HG03439 (cell line): ENCODE data around the gene FCN1.

Experiments
- ATAC-seq: cut with Tn5 transposase; IDR thresholded peaks from one replicate; pipeline ENCODE4 v1.9.1; 2021; ENCODE audit warnings: mild to moderate bottlenecking, moderate library complexity; ENCODE audit not compliant: unreplicated experiment

FCN1 gene

GRCh38 chr9:134880484-134881312 lies 37.0 kb downstream of the FCN1 start, which contains the start of gene FCN2:
Gene FCN2 (plus strand): TSS chr9:134880810. CDS start chr9:134880822, 12 bp downstream.
- no peak for ATAC-seq

- ATAC-seq = no peak
Observed at GRCh38 chr9:134879664-134880483, 37.8 kb downstream of the FCN1 start.

- ATAC-seq = no peak
Observed at GRCh38 chr9:134877541-134877940, 40.2 kb downstream of the FCN1 start.

GRCh38 chr9:134875371-134875770 lies 42.3 kb downstream of the FCN1 start:
- no peak for ATAC-seq

DNA sequence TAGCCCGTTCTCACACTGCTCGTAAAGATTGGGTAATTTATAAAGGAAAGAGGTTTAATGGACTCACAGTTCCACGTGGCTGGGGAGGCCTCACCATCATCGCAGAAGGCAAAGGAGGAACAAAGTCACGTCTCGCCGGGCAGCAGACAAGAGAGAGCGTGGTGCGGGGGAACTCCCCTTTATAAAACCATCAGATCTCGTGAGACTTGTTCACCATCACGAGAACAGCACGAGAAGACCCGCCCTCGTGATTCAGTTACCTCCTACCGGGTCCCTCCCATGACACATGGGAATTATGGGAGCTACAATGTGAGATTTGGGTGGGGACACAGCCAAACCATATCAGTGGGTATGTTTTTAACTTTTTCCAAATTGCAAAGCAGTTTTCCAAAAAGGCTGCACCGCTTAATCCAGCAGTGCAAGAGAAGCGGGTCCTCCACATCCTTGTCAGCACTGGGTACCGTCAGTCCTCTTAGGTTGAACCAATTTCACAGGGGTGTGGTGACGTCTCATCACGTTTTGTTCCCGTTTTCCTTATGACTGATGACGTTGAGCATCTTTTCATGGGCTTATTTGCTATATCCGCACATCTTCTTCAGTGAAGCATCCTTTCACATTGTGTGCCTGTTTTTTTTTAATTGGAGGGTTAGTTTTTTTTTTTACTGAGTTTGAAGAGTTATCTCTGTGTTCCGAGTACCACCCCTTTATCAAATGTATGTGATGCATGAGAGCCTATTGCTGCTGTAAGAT lies 45.1 kb downstream of the FCN1 start:
- ATAC-seq = no peak

- ATAC-seq = no peak
Observed at GRCh38 chr9:134871697-134872340, 45.9 kb downstream of the FCN1 start.

- no peak for ATAC-seq
Observed at GRCh38 chr9:134870746-134871662, 46.7 kb downstream of the FCN1 start.

GRCh38 chr9:134870301-134870694 lies 47.4 kb downstream of the FCN1 start:
- no peak for ATAC-seq

DNA sequence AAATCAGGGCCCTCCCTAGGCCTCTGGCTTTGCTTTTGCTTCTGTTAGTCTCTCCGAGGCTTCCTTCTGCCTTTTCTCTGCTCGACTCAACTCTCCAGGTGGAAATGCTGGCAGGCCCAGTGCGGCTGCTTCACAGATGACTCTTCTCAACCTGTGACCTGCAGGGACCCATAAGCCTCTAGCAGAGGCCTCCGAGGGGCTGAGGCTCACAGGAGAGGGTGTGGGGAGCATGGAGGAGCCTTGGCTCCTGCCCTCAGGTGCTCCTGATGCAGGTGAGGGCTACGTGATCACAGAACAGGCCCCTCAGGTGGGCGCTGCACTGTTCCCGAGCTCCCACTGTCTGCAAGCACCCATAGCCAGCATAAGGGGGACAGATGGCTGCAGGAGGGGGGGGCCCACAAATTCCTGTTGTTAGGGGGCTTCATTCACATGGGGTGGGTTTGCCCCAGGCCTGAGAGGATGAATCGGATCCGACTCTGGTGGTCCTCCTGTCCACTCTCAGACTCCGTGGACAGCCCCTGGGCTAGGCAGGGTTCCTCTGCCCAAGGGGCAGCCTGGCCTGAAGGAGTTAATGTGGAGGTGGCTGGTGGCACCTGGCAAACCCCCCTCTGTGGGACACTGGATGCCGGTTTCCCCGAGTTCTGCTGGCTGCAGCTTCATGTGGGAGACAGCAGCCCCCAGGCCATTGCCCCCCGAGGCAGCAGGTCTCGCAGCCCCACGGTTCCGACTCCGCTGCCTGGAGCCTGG lies 48.0 kb downstream of the FCN1 start:
- no peak for ATAC-seq

DNA sequence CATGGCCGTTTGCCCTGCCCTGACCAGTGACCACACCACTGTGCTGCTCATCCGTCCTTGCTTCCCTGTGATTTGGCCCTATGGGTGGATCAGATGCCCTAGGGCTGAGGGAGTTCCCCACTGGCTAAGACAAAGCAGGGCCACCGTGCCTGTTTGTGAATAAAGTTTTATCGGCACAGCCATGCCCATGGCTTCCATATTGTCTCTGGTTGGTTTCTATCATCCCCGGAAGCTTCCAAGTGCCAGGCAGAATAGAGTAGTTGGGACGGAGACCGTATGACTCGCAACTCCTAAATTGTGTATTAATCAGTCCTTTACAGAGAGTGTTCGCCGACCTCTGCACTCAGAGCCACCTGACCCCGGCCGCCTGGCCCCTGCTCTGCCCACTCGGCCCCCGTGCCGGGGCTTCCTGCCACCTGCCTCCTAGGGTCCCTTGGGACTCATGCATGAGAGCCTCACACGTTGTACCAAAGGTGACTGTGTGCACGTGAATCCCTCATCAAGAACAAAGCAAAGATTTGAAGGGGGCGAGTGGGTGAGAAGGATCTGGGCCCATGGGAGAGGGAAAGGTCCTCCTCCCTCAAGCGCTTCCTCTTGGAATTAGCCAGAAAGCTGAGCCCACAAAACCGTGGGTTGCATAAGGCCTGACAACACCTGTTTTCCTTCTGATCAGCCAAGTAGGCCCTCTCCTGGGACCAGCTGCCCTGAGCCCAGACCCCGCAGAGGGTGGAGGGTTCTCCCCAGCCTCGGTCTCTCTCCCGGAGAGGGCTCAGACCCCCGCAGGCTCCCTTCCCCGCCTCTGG lies 48.8 kb downstream of the FCN1 start:
- ATAC-seq = no peak

DNA sequence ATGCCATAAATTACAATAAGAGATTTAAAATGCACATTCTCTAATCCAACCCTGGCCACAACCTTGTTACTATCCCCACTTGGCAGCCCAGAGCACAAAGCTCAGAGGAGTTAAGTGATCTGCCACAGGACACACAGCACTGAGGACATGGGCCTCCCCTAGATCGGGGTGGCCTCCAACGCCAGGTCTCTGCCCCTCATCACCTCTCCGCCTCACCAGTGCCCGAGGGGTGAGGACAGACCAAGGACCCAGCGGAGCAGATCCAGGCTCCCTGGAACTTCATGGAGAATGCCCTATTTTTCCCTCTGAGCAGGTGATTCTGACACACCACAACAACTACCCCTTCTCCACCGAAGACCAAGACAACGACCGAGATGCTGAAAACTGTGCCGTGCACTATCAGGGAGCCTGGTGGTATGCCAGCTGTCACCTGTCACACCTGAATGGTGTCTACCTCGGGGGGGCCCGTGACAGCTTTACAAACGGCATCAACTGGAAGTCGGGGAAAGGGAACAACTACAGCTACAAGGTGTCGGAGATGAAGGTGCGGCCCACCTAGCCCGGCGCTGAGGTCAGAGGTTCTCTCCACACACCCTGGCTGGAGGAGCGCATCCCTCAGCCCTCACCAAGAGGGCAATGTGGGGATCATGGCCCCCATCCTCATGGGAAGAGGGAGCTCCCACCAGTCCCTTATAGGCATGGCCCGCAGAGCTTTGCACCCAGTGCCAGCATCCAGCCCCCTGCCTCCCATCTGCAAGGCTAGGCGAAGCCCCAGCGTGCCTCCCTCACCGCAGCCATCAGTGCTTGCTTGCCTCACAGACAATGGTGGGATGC lies 49.6 kb downstream of the FCN1 start:
- no peak for ATAC-seq

GRCh38 chr9:134864821-134865190 lies 52.9 kb downstream of the FCN1 start:
- no peak for ATAC-seq

- no peak for ATAC-seq
Observed at GRCh38 chr9:134863941-134864820, 53.5 kb downstream of the FCN1 start.

DNA sequence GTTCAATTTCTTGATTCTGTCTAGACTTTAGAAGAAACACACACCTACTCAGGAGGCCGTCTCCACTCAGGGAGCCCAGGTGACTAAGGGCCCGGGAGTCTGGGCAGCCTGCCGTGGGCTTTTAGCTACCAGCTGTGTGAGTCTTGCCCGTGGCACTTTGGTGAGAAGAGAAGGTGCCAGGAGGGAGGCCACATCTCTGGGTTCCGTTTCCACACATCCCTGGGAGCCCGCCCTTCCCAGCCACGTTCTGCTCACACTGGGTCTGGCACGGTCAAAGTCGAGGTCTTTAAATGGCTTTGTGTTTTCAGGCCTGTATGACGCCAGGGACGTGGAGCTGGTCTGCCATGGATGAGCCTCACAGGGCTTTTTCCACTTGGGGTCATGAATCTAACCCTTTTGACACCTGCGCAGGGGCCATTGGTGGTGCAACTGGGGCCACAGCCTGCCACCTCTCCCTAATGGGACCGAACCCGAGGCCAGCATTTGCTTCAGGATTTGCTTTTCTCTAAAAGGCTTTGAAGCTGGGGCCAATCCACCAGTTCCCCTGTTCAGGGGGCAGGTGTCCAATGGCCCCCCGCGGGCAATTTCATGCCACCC lies 54.3 kb downstream of the FCN1 start:
- no peak for ATAC-seq

DNA sequence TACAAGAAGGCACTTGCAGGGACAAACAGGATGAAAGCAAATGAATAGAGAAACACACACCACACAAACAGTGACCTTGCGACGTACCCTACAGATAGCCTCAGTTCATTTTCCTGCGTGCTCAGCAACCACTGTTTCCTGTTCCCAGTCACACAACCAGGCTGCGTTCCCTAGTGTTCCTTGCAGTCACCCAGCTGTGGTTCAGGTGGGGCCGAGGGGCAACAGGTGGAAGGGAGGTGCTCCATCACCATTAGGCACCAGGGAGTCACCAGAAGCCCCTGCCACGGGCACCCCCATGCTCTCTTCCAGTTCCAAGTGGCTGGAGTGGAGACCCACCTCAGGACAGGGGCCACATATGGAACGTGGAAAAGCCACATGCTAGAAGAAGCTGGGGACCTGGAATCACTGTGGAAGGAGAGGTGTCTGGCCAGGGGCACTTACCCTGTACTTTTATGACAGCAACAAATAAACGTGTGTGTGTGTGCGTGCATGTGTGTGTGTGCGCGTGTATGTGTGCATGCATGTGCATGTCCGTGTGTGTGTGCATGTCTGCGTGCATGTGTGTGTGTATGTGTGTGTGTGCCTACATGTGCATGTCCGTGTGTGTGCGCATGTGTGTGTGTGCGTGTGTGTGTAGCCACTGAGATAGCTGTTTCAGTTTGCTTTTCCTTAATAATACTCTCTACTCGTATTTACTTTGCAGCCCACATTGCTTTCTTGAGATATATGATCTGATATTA lies 55.9 kb downstream of the FCN1 start:
- no peak for ATAC-seq
